HepG2 (cell line): ENCODE measurements around the gene C16orf86. TPM values are rescaled to one million over a fixed set of nuclear protein-coding genes. Genes with fewer than 3 reads are reported as not detected.

Source experiments
- AGO1 ChIP-seq: fragments of 200-400 bp; formaldehyde crosslinking; IDR thresholded peaks from 2 replicates; pipeline ENCODE4 v1.6.1; 2017; ENCODE audit warnings: mild to moderate bottlenecking, low read depth, low read length, moderate library complexity; ENCODE audit not compliant: poor library complexity, severe bottlenecking
- HOXD1 ChIP-seq: sonication (generic); formaldehyde crosslinking; IDR thresholded peaks from 2 replicates; pipeline ENCODE4 v1.5.0; 2020; ENCODE audit warnings: missing genetic modification reagents
- MATR3 ChIP-seq: sonication (generic); formaldehyde crosslinking; IDR thresholded peaks from 2 replicates; pipeline ENCODE4 v1.4.0; 2020; ENCODE audit warnings: missing genetic modification reagents
- MAX ChIP-seq: IDR thresholded peaks from 2 replicates; pipeline ENCODE4 v1.6.1; 2012; ENCODE audit warnings: inconsistent platforms
- SNAI1 ChIP-seq: sonication (generic); formaldehyde crosslinking; IDR thresholded peaks from 2 replicates; pipeline ENCODE4 v1.5.0; 2020; ENCODE audit warnings: mild to moderate bottlenecking, missing genetic modification reagents, borderline replicate concordance
- SP4 ChIP-seq: sonication (generic); formaldehyde crosslinking; IDR thresholded peaks from 2 replicates; pipeline ENCODE4 v1.8.1; 2023; ENCODE audit warnings: mild to moderate bottlenecking, missing genetic modification reagents
- ZBTB38 ChIP-seq: sonication (generic); formaldehyde crosslinking; IDR thresholded peaks from 2 replicates; pipeline ENCODE4 v1.5.1; 2020; ENCODE audit warnings: mild to moderate bottlenecking, missing genetic modification reagents
- ZFY ChIP-seq: sonication (generic); formaldehyde crosslinking; IDR thresholded peaks from 2 replicates; pipeline ENCODE4 v1.4.0; 2020; ENCODE audit warnings: missing genetic modification reagents
- ZNF574 ChIP-seq: sonication (generic); formaldehyde crosslinking; IDR thresholded peaks from 2 replicates; pipeline ENCODE4 v1.4.0; 2020; ENCODE audit warnings: missing genetic modification reagents
- polyA plus RNA-seq, 8 experiments: library from polyadenylated mRNA; depleted of rRNA in 3 of 8; stranded (reverse) in 7 of 8; unstranded in 1 of 8; fragments of >200 nt; fragmentation: Illumina TruSeq in 4 of 8; extraction: Trizol in 4 of 8; gene quantifications; 2 replicates each; pipeline versions ENCODE4 v1.2.1 to v1.2.3, GENCODE V29; 2011 to 2016; ENCODE audit warnings: low read depth in 4 of 8, missing spikeins in 1 of 8, mixed read lengths in 1 of 8; ENCODE audit not compliant: insufficient read depth in 1 of 8
- total RNA-seq, 5 experiments: library from RNA; depleted of rRNA; stranded (reverse); fragments of >200 nt; fragmentation: Illumina TruSeq; extraction: Trizol; gene quantifications; 2 replicates each; pipeline ENCODE4 v1.2.3, GENCODE V29; 2016; ENCODE audit warnings: low read depth in 1 of 5

The C16orf86 gene
- total and polyA plus RNA-seq, 2 of the 13 experiments (the other 11 are each of a cell fraction or from before 2014, with no cell fraction given), result 1.5 to 3.1 TPM

GRCh38 chr16:67666559-67667452 lies at the start of gene C16orf86, which contains the start of gene ENKD1 (continued):
- TF ChIP-seq ZNF574 (peak; percentile 63), ZBTB38 (CRISPR knock-in tag) (peak; percentile 63), HOXD1 (CRISPR knock-in tag) (peak; percentile 73; the same call in 1 of the 2 replicates), SP4 (CRISPR knock-in tag) (peak; percentile 38; the same call in 1 of the 2 replicates), ZFY (CRISPR knock-in tag) (peak; percentile 81), AGO1 (peak; percentile 55), MAX (peak; percentile 41), SNAI1 (CRISPR knock-in tag) (peak; percentile 10; the same call in 1 of the 2 replicates), MATR3 (CRISPR knock-in tag) (peak; percentile 12; the same call in 1 of the 2 replicates)
